ENCODE data around the gene TGFB3.

- TF ChIP-seq CEBPB (tag; IDR thresholded peaks at IDR 0.05) (no peak), CBX1 (IDR thresholded peaks at IDR 0.05; ENCODE audit: low read depth) (no peak)
These were observed 42.6 kb upstream of the TGFB3 start for GRCh38 chr14:76024211-76024907.

Measured in K562 (cell line).